Fibroblast of pulmonary artery (primary cell): ENCODE measurements around the gene DPP9.
A peak's percentile ranks its signal among the peaks of the same experiment; 100 is the strongest.

ENCODE experiments used
- DNase-seq: peaks from one replicate; pipeline ENCODE4 v3.0.0-alpha.2; 2010; ENCODE audit warnings: low read depth
- H3K4me3 ChIP-seq: replicated peaks from 2 replicates; pipeline ENCODE4 v1.5.1; 2011; ENCODE audit warnings: low read depth, mild to moderate bottlenecking, control low read depth, low read length, moderate library complexity
- CTCF ChIP-seq: IDR thresholded peaks from 2 replicates; pipeline ENCODE4 v1.5.1; 2011; ENCODE audit warnings: mild to moderate bottlenecking, control low read depth, low read length, inconsistent platforms; ENCODE audit errors: missing control alignments

Gene DPP9

DNA sequence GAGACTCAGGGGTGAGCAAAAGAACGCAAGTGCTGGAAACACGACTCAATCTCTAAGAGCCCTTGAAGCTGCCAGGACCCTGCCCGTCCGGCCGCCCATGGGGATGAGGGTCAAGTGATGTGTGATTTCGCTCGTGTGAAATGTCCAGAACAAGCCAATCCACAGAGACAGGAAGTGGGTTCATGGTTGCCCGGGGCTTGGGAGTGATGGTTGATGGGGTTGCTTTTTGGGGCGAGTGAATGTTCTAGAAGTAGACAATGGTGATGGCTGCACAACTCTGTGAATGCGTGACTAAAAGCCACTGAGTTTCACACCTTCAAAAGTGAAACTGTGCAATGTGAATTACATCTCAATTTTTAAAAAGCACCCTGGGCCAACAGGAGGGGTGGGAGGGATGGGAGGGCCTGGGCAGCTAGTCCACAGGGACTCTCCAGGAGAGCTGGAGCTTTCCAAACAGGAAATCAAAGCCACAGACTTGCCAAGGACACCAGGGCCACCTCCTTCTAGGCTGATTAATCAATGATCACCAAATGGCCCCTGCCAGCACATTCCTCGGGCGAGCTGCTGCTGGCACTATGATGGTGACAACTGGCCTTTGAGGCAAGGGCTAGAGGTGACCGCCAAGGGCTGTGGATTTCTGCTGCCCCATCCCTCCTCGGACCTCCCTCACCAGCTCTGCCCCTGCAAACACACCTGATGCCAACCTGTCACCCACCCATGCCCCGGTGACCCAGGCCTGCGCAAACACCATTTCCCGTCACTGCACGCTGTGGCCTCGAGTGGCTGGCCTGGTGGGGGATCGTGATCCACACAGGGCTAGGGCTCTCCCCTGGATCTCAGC, 14.0 kb downstream of the DPP9 start:
- no peak overlapping the region for H3K4me3 ChIP-seq
- DNase-seq = no peak
- TF ChIP-seq CTCF = no peak

GRCh38 chr19:4707956-4708650, 15.5 kb downstream of the DPP9 start:
- H3K4me3 ChIP-seq = no peak overlapping the region
- no peak for TF ChIP-seq CTCF
- peak; percentile 39 for DNase-seq

DNA sequence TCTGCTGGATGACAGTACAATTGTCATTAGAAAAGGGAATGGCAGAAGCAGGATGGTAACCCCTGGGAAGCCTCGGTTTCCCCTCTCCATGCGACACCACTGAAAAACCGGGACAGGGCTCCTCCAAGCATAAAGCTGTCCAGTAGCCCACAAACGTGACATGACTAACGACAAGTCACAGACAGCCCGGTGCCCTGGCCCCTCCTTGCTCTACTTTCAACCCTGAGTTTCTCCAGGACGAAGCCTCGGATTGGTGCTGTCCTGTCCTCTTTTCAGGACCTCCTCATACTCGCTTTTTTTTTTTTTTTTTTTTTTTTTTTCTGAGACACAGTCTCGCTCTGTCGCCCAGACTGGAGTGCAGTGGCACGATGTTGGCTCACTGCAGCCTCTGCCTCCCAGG, 16.3 kb downstream of the DPP9 start:
- no peak for DNase-seq
- no peak overlapping the region for H3K4me3 ChIP-seq
- no peak for TF ChIP-seq CTCF

DNA sequence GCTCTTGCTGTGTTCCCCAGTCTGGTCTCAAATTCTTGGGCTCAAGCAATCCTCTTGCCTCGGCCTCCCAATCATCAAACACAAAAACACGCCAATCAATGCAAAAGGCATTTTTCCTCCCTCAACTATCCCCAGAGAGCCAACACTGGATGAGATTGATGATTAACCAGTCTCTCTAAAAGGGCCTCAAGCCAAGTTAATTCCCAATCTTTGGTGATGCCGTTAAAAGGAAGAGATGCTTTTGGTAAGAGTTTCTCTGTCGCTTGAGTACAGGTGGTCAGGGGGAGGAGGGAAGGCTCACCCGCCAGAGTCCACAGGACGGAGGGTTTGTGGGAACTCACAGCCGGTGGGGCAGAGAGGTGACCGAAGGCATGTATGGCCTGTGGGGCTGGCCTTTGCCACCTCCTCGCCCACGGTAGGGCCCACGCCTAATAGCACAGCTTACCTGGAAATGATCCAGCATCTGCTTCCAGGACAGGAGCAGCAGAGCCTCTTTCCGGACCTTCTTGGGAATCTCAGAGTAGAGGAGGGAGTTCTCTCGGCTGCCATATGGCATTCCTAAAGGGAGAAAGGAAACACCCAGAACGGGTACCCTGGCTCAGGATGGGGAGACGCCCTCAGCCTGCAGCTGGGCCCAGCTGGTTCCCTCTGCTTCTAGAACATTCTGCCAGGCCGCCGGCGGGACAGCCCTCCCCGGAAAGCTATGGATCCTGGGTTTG, 18.1 kb downstream of the DPP9 start:
- no peak overlapping the region for H3K4me3 ChIP-seq
- no peak for TF ChIP-seq CTCF
- no peak for DNase-seq

DNA sequence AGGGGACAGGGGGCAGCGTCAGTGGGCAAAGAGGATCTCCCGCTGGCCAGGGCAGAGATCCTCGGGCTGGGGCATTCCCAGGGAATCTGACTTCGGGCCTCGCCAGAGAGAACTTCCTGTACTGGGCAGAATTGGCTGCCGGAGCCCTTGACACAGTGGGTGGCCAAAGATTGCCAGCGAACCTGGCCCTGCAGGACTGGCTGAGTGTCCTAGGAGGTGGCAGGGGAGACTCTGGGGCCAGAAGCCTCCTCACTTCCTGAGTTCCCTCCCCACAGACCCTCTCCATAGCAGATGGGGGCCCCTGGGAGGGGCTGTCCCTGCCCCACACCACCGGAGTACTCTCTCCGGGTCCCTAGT, 19.3 kb downstream of the DPP9 start:
- no peak for DNase-seq
- H3K4me3 ChIP-seq = no peak overlapping the region
- TF ChIP-seq CTCF = no peak

GRCh38 chr19:4703671-4704316, 19.8 kb downstream of the DPP9 start:
- DNase-seq = no peak
- H3K4me3 ChIP-seq = no peak overlapping the region
- TF ChIP-seq CTCF = no peak
